DND-41 (cell line): ENCODE data around the gene AMPH.

Source experiments
- ATAC-seq: fragments of 200-7000 bp; cut with Tn5 transposase; 3 replicates; pipeline ENCODE4 v1.9.1; 2021; ENCODE audit warnings: low read depth; ENCODE audit not compliant: insufficient read depth
- DNase-seq: peaks from one replicate; pipeline ENCODE4 v3.0.0-alpha.2; 2020
- H2AFZ ChIP-seq: 2 replicates; pipeline ENCODE4 v1.6.0; 2012; ENCODE audit warnings: low read depth, low read length
- H3K27ac ChIP-seq: 2 replicates; pipeline ENCODE4 v1.5.1; 2012; ENCODE audit warnings: low read length, inconsistent platforms
- H3K27me3 ChIP-seq: fragments of 200-600 bp; sonication (generic); 2 replicates; pipeline ENCODE4 v1.6.0; 2012; ENCODE audit warnings: low read length, mild to moderate bottlenecking, inconsistent platforms; ENCODE audit not compliant: insufficient read depth, poor library complexity
- H3K36me3 ChIP-seq: 2 replicates; pipeline ENCODE4 v1.5.1; 2012; ENCODE audit warnings: low read length, inconsistent platforms; ENCODE audit not compliant: insufficient read depth
- H3K4me1 ChIP-seq: 2 replicates; pipeline ENCODE4 v1.5.1; 2012; ENCODE audit warnings: mild to moderate bottlenecking, low read length; ENCODE audit not compliant: insufficient read depth
- H3K4me2 ChIP-seq: 2 replicates; pipeline ENCODE4 v1.6.0; 2012; ENCODE audit warnings: mild to moderate bottlenecking, moderate library complexity, low read length, inconsistent platforms; ENCODE audit not compliant: insufficient read depth
- H3K4me3 ChIP-seq, 2 experiments: fragments of 200-600 bp in 1 of 2; shearing (Covaris generic) in 1 of 2; 2 replicates each; pipeline ENCODE4 v1.5.1; 2012 to 2016; ENCODE audit warnings: inconsistent platforms in 2 of 2, low read length in 2 of 2, mild to moderate bottlenecking in 2 of 2, low read depth in 1 of 2, moderate library complexity in 1 of 2
- H3K79me2 ChIP-seq: 2 replicates; pipeline ENCODE4 v1.6.0; 2012; ENCODE audit warnings: low read length, inconsistent platforms; ENCODE audit not compliant: insufficient read depth
- H3K9ac ChIP-seq: 2 replicates; pipeline ENCODE4 v1.6.0; 2012; ENCODE audit warnings: low read depth, mild to moderate bottlenecking, inconsistent platforms, low read length, moderate library complexity
- H3K9me3 ChIP-seq: 2 replicates; pipeline ENCODE4 v1.5.1; 2012; ENCODE audit warnings: low read length, moderate library complexity, mild to moderate bottlenecking, inconsistent platforms; ENCODE audit not compliant: insufficient read depth, severe bottlenecking
- H4K20me1 ChIP-seq: 2 replicates; pipeline ENCODE4 v1.6.0; 2012; ENCODE audit warnings: low read length; ENCODE audit not compliant: insufficient read depth
- EZH2 ChIP-seq: IDR thresholded peaks from 3 replicates; pipeline ENCODE4 v1.6.1; 2012; ENCODE audit warnings: borderline replicate concordance, low read depth, mild to moderate bottlenecking, moderate library complexity, low read length, inconsistent platforms; ENCODE audit not compliant: severe bottlenecking
- TF ChIP-seq, protein P1 (sequence below): IDR thresholded peaks from 2 replicates; pipeline ENCODE4 v1.5.1; 2012; ENCODE audit warnings: borderline replicate concordance, low read length, moderate library complexity, mild to moderate bottlenecking; ENCODE audit not compliant: poor library complexity, severe bottlenecking; ENCODE audit errors: extremely low read depth

Gene AMPH

DNA sequence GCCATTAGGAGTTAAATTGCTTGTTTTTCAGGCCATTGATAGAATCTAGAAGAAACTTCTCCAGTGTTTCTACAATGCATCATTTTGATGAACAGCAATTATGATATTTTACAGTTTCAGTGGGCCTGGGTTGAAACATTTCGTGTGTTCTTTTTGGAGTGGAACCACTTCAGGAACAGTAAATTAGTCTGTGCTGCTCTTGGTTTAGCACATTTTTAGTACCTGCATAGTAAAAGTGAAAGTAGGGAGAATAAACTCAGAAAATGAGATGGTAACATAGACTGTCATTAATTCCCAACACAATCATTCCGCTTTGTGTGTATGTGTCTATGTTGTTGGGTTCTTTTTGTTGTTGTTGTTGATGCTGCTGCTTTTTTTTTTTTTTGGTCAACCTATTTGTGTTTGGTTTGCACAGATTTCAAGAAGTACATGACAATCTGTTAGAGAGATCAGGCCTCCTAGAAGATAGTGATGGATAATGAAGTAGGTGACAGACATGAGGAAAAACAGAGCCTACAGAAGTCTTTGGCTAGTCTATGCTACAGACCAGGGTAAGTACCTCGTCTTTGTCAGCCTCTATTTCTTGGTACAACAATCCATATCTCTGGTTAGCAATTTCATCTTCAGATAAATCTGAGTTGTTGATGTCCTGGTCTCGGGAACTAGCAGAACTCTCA lies 203.8 kb downstream of the AMPH start:
- no peak overlapping the region for H3K4me3 ChIP-seq
- ATAC-seq (no peak), DNase-seq (no peak)
- H3K27ac ChIP-seq, result no peak overlapping the region
- no peak overlapping the region for H3K4me2 ChIP-seq
- TF ChIP-seq, protein P1, sequence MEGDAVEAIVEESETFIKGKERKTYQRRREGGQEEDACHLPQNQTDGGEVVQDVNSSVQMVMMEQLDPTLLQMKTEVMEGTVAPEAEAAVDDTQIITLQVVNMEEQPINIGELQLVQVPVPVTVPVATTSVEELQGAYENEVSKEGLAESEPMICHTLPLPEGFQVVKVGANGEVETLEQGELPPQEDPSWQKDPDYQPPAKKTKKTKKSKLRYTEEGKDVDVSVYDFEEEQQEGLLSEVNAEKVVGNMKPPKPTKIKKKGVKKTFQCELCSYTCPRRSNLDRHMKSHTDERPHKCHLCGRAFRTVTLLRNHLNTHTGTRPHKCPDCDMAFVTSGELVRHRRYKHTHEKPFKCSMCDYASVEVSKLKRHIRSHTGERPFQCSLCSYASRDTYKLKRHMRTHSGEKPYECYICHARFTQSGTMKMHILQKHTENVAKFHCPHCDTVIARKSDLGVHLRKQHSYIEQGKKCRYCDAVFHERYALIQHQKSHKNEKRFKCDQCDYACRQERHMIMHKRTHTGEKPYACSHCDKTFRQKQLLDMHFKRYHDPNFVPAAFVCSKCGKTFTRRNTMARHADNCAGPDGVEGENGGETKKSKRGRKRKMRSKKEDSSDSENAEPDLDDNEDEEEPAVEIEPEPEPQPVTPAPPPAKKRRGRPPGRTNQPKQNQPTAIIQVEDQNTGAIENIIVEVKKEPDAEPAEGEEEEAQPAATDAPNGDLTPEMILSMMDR, result no peak
- TF ChIP-seq EZH2, result no peak
- no peak overlapping the region for H2AFZ ChIP-seq
- H4K20me1 ChIP-seq, result no peaks in the 10 kb centered on the region
- no peaks in the 10 kb centered on the region for H3K9me3 ChIP-seq
- H3K4me1 ChIP-seq, result no peaks in the 10 kb centered on the region
- no peaks in the 10 kb centered on the region for H3K36me3 ChIP-seq
- H3K9ac ChIP-seq, result no peak overlapping the region
- no peaks in the 10 kb centered on the region for H3K27me3 ChIP-seq
- no peaks in the 10 kb centered on the region for H3K79me2 ChIP-seq

DNA sequence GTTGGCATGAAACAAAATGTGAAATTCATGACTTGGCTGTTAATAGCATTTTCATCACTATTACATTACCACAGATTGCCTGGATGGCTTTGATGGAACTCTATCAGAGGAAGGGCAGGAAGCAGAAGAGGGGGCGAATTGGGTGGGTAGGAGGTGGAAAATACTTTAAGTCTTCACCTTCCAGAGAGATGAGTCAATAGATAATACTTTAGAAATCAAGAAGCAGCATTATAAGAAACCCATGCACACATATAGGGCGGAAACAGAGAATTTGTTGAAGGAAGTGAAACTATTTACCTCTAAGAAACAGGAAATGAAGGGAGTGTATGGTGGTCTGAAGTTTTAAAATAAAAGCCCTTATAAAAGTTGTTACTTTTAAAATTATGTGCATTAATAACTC lies 205.7 kb downstream of the AMPH start:
- Histone ChIP-seq H3K4me3 (no peak overlapping the region), H3K27me3 (no peaks in the 10 kb centered on the region), H3K36me3 (no peaks in the 10 kb centered on the region), H3K4me1 (no peaks in the 10 kb centered on the region), H4K20me1 (no peaks in the 10 kb centered on the region), H3K9me3 (no peaks in the 10 kb centered on the region), H3K9ac (no peak overlapping the region), H3K79me2 (no peaks in the 10 kb centered on the region), H2AFZ (no peak overlapping the region), H3K4me2 (no peak overlapping the region), H3K27ac (no peak overlapping the region)
- no peak for DNase-seq
- no peak for TF ChIP-seq EZH2
- TF ChIP-seq, protein P1, result no peak
- ATAC-seq, result peak; percentile 31; the same call in 1 of the 3 replicates

DNA sequence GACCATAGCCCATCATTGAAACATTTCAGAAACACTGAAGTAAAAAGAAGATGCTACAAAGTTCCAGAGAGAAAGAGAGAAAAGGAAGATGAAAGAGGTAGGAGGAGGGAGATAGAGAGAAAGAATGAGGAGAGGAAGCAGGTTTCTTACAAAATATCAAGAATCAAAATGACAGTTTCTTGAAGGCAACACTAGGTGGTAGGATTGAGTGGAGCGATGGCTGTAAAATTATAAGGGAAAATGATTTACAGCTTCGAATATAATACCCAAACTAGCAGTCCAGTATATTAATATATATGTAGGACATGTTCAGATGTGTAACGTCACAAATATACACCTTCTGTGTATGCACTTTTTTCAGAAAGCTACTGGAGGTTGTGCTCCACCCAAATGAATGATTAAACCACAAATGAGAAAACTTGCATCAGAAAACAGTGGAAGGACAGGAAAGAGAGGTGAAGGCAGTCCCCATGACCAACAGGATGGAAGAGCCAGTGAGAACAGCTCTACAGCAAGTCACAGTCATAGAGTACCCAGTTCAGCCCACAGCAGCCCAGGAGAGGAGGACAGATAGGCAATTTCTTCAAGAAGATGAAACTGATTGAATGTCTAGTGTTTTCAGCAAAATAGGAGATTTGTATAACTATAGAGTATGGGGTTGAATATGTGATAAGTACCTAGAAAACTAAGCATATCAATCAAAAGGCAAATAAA lies 206.3 kb downstream of the AMPH start:
- no peak overlapping the region for H2AFZ ChIP-seq
- no peaks in the 10 kb centered on the region for H3K4me1 ChIP-seq
- no peak overlapping the region for H3K9ac ChIP-seq
- TF ChIP-seq, protein P1, result peak; percentile 14
- TF ChIP-seq EZH2, result no peak
- no peak for DNase-seq
- H3K36me3 ChIP-seq, result no peaks in the 10 kb centered on the region
- no peaks in the 10 kb centered on the region for H3K79me2 ChIP-seq
- H3K4me2 ChIP-seq, result no peak overlapping the region
- no peaks in the 10 kb centered on the region for H3K9me3 ChIP-seq
- H3K4me3 ChIP-seq, result no peak overlapping the region
- no peak for ATAC-seq
- H3K27ac ChIP-seq, result no peak overlapping the region
- peaks cover 4% of the 10 kb centered on the region for H3K27me3 ChIP-seq
- H4K20me1 ChIP-seq, result no peaks in the 10 kb centered on the region
